Measurements from ENCODE around the gene MTR.
"Not testable (repeated sequence)": the region's sequence is repeated elsewhere in the genome, so short reads cannot be mapped to it uniquely, and the experiment has no call there.

The MTR gene

DNA sequence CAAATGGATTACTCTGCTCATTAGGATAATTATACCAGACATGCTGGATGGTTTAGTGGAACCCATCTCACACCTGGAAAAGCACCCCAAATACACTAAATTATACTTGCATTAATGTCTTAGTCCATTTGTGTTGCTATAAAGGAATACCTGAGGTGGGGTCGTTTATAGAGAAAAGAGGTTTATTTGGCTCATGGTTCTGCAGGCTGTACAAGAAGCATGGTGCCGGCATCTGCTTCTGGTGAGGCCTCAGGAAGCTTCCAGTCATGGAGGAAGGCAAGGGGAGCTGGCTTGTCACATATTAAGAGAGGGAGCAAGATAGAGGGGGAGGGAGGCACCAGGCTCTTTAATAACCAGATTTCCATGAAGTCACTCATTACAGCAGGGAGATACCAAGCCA is 113.6 kb downstream of the MTR start:
- DNase-seq: no peak

DNA sequence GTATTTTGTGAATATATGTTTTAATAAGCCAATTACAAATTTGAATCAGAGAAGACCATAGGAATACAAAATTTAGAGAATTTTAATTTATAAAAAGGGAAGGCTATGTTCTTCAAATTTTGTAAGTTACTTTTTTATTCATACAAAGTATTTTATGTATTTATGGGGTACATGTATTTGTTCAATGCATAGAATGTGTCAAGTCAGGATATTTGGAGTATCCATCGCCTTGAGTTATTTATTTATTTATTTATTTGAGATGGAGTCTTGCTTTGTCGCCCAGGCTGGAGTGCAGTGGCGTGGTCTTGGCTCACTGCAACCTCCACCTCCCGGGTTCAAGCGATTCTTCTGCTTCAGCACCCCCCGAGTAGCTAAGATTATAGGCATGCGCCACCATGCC is 116.0 kb downstream of the MTR start:
- DNase-seq: not testable (repeated sequence)

DNA sequence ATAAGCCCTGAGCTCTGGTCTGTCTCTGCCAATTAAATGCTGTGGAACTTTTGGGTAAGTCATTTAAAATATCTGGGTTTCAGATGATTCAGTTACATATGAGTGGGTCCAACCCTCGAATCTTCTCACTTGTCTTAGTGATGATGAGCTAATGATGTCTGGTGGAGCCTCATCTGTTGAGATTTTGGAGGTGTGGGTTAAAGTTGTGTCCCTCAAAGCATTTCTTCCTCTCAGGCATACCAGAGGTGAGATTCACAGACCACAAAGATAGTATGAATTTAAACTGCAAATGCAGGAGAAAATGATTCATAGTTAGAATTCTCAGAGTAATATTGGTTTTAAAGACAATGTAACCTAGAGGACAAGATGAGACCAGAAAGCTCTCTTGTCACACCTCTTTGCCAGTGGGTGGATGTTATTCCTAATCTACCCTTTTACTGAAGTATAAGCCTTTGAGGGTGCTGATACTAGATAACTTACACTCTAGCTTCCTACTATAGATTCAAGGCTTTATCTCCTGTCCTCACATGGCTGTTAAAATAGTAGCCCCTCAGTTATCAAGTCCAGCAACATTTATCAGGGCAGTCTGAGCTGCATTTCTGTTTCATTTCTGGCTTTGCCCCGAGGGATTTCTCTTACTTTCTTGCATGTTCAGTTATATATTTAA is 118.4 kb downstream of the MTR start:
- no peak for DNase-seq

DNA sequence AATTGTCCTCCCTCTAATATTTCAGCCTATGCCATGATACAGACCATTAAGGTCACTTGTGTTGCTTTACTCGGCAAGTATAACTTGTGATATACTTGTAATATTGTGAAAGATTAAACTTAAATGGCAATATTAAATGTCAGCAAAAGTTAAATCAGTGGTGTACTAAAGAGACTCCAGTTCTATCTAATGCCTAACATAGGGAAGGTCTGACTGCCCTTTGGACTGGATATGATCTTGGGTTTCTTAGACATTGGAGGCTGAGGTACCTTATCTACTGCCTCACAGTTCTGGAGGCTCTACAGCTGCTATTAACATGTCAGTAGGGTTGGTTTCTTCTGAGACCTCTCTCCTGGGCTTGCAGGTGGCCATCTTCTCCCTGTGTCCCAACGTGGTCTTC is 119.3 kb downstream of the MTR start:
- DNase-seq: no peak

DNA sequence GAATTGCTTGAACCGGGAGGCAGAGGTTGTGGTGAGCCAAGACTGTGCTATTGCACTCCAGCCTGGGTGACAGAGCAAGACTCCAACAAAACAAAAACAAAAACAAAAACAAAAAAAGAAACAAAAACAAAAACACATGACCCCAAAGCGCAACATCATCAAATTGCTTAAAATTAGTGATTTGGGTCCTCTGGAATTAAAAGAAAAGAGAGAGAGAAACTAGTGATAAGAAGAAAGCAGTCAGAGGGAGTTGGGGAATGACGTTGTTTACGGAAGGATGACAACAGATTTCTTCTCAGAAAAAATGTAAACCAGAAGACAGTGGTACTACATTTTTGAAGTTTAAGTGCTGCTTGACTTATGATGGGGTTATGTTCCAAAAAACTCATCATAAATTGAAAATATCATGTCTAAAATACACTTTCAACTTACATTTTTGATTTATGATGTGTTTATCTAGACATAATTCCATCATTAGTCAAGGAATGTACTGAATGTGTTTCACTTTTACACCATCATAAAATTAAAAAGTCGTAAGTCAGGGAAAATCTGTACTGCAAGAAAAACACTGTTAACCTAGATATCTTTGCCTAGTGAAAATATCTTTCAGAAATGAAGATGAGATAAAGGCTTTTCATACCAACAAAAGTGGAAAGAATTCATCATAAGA is 121.2 kb downstream of the MTR start:
- no peak for DNase-seq

DNA sequence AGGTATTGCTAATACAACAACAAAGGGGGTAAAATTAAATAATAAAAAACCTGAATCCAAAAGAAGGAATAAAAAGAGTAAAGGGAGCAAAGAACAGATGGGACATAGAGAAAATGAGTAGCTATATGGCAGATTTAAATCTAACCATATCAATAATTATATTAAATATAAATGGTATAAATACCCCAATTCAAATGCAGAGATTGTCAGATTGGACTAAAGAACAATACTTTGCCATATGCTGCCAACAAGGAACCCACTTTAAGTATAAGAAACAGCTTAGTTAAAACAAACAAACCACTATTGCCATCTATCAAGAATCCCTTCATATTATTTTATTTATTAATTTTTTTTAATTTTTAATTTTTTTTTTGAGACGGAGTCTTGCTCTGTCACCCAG is 122.4 kb downstream of the MTR start:
- DNase-seq: no peak

DNA sequence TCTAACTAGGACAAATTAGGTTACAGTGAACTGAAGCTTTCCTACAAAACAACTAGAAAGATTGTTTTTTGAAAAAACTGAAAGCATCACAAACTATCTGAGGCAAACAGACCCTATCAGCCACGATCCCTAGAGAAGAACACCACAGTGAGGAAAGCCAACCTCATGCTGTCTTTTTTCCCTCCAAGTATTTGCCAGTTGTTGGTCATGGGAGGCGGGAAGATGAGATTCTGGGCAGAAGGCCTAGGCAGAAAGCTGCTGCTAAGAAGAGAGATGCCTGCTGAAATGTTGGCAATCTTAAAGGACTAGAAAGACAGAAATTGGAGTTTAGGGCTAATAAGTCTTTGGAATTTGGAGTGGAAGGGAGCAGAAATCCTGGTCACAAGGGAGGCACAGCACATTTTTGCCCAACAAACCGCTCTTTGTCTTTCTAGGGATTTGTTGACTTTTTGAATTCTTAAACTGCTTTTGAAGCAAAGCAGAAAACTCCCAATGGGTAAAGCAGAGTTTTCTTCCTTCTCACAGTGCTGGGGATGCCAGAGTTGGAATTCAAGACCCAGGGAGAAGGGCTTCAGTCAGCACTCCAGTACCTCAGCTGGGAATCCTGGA is 125.3 kb downstream of the MTR start:
- no peak for DNase-seq

DNA sequence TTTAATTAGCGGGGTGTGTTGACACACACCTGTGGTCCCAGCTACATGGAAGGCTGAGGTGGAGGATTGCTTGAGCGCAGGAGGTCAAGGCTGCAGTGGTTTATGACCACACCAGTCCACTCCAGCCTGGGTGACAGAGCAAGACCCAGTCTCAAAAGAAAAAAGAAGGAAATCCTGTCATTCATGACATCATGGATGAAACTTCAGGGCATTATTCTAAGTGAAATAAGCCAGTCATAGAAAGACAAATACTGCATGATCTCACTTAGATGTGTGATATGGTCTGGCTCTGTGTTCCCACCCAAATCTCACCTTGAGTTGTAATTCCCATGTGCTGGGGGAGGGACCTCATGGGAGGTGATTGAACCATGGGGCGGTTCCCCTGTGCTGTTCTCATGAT is 126.5 kb downstream of the MTR start:
- DNase-seq: no peak

DNA sequence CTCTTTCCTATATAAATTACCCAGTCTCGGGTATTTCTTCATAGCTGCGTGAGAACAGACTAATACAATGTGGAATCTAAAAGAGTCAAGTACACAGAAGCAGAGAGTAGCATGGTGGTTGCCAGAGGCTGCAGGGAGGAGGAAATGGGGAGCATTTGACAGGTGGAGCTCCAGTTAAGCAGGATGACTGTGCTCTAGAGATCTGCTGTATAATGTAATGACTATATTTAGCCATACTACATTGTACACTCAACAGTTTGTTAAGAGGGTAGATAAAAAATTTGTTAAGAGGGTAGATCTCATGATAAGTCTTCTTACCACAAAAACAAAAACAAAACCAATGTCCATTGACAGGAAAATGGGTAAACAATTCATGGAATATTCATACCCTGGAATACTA is 127.1 kb downstream of the MTR start:
- DNase-seq: no peak

DNA sequence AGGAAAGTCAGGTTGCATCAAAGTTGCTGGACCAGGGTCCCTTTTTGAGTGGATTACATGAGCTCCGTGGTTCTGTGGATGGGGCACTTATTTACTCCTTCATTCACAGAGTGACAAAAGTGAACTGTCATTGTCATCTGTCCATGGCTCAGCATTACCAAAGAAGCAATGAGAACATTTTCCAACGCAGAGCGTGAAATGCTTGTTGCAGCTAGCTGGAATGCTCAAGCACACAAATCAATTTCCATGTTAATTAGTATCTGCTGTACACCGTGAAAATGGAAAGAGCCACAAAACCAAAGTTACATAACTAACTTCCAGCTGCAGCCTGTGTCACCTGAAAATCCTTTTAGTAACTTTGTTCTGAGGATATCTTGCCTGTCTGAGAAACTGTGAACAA is 130.3 kb downstream of the MTR start:
- DNase-seq: no peak

DNA sequence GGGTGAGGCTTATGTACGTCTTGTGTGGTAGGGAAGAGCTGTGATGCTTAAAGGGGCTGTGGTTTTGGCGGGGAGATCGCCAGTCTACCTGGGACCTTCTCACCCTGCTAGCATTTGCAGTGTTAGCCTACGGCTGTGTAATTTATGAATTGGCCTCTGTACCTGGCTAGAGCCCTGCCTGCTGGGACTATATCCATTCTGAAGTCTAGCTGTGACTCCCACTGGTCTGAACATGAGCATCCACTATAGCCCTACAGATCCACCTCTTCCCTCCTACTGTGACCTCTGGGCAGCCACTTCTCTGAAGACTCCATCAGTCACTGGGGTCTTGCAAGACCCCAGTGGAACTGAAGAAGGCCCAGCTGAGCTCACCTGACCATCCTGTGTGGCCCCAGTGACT is 135.4 kb downstream of the MTR start:
- no peak for DNase-seq

DNA sequence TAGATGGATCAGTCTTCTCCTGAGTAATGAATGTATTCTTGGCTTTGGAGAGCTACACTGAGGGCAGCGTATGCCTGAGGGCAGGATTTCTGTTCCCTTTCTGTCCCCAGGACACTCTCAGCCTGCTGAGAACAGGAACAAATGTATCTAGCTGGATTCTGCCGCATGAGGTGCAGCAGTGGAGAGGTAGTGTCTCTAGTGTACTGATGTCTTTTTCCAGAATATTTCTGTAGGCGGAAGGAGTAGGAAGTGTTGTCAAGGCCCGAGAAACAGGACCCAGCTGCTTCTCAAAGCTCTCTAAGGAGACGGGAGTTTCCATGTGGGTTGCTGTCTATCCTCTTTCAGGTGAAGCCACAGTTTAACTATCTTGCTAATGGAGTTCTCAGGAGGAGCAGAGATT is 143.7 kb downstream of the MTR start:
- DNase-seq: no peak

DNA sequence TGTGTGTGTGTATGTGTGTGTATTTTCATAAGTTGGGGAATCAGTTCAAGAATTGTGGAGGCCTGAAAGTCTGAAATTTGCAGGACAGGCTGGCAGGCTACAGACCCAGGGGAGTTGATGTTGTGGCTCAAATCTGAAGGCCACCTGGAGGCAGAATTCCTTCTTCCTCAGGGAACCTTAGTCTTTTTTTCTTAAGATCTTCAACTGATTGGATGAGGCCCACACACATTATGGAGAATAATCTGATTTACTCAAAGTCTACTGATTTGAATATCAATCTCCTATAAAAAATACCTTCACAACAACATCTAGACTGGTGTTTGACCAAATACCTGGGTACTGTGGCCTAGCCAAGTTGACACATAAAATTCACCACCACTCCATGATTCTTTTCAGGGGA is 147.3 kb downstream of the MTR start:
- DNase-seq: no peak

DNA sequence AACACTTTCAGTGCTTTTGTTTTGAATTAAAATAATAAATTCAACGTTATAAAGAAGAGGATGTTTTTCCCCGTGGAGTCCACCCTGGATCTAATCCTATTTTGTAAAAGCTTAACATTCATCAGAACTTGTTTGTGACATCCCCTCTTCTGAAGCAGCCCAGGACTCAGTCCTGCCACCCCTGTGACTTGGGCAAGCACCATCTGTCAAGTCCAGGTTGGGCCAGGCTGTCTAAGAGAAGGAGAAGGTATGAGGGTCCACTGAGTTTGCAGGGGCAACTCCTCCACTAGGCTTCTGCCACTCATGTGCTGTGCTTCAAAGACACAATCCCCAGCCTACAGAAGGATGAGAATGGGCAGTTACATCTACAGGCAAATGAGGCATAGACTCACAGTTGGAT is 149.5 kb downstream of the MTR start:
- no peak for DNase-seq

DNA sequence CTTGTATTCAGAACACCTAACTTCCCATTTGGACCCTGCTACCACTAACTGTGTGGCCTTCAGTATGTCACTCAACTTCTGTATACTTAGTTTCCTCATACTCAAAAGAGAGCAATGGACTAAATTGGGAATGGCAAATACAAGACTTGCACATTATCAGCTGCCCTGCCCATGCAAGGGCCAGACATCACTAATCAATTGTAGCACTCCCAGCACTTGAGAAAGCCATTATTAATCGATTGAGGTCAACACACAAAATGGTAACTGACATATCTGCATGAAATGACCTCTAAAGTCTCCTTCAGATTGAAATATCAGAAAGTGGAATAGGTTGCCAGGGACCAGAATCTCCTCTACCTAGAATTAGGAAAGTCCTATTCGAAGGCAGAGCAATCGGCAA is 149.9 kb downstream of the MTR start:
- DNase-seq: no peak

DNA sequence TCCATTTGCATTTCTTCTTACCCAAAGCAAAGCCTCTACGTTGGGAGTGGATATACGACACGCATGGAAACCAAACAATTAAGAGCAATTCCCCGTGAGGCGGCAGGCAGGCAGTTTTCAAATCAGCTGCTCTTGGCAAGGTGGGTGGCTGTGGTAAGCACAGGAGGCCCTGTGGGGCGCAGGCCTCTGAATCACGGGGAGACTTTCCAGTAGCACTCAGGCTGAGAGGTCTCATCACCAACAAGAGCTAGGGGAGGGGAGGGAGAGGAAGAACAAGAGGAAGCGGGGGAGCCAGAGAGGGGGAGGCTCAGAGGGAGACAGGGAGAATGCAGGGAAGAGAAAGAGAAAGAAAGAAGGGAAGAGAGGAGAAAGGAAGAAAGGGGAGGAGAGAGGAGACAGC is 152.7 kb downstream of the MTR start:
- DNase-seq: no peak

DNA sequence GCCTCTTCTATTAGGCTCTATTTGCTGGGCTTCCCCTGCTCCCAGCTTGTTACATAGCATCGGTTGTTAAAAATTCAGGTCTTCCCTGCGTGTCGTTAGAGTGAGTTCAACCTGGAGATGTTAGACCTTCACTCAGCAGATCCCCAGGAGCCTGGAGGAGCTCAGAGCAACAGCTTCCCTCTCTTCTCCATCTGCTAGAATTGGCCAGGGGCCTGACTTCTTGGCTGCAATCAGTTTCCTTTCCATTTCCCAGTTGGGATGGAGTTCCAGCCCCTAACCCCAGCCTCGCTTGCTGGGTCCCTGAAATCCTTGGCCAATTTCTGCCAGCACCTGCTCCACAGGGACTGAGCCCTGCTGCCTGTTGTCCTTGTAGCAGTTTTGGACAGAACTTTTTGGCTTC is 153.3 kb downstream of the MTR start:
- DNase-seq: no peak

DNA sequence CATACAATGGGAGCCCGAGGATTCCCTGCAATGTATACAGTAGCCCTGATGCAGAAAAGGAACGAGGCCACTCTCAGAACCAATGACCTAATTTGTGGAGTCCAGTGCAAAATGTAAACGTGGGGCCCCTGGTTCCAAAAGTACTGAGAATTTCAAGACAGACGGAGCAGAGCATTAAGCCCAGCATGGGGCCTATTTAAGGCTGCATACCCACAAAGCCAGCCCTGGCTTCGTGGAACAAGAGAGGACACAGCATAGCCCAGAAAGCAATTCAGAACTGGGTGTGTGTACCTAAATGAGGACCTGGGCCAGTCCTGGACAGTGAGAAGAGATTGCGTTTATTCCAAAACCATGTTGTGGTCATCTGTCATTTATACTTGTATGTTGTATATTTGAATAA is 153.9 kb downstream of the MTR start:
- DNase-seq: no peak

DNA sequence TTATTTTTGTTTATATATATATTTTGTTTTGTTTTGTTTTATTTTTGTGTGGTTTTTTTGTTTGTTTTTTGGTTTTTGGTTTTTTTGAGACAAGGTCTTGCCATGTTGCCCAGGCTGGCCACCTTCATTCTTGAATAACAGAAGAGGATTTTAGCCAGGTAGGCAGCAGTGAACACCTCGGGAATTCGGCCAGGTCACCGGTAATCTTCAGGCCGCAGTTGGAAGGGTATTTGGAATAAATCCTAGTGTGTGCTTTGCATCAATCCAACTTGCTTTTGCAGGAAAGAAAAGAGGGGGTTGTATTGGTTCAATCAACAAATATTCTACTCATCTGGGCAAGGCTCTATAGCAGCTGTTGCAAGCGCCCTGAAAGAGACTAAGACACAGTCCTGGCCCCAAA is 155.3 kb downstream of the MTR start:
- DNase-seq: no peak

DNA sequence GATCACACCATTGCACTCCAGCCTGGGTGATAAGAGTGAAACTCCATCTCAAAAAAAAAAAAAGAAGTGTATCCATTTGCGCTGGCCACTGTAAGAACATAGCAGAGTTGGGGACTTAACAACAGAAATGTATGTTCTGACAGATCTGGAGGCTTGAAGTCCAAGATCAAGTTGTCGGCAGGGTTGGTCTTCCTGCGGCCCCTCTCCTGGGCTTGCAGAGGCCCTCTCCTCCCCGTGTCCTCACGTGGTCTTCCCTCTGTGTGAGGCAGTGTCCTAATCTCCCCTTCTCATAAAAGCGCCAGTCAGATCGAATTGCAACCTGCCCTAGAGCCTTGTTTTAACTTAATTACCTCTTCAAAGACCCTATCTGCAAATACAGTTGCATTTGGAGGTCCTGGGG is 156.6 kb downstream of the MTR start:
- DNase-seq: no peak

DNA sequence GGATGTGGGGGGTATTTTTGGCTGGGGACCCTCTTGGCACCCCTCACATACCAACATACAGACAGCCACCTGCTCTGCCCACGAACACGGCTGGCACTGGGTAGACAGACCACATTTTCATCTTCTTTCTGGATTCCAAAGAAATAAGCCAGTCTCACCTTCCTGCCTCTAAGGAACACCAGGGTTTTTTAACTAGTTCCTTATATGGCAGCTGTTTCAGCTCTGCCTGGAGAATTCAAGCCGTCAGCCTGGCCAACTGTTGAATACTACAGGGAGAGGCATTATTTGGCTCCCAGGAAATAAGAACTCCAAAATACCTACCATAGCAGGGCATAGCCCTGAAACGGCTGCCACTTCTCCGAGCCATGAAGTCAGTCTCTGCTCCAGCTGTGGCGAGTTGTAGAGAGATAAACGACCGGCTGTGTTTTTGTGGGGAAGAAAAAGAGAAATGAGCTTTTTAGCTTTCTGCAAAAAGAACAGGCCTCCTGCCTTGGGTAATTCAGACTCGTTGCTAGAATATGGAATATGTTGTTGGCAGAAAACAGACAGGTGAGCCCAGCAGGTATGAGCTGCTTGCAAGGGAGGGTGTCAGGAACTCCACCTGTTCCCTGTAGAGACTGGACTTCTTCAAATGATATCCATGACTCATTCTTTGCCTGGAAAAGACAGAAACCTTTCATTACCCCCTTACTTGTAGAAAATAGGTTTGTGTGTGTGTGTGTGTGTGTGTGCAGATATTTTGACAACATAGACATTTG is 157.3 kb downstream of the MTR start:
- no peak for DNase-seq

DNA sequence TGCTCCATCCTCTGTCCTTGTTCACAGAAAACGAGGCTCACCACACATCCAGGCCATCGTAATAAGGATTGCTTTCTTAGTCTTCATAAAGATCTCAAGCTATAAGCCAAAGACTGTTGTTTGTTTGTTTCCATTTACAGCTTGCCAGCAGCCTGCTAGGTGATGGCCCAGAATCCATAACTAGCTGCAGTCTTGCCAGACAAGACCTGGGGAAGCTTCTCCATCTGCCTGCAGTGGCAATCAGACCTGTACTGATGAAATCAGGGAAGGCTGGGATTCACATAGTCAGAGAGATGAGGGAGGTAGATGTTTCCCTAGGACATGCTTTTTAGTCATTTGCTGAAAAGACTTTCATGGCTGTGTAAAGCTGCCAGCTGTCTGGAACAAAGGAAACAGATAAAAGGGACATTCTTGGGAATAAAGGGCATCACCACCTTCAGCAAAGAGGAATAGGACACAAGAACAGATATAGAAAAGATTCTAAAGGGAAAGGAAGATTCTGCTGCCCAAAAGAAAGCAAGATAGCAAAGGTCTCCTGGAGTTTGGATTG is 158.1 kb downstream of the MTR start:
- no peak for DNase-seq
